Measurements from ENCODE around the gene CDK1.

DNA sequence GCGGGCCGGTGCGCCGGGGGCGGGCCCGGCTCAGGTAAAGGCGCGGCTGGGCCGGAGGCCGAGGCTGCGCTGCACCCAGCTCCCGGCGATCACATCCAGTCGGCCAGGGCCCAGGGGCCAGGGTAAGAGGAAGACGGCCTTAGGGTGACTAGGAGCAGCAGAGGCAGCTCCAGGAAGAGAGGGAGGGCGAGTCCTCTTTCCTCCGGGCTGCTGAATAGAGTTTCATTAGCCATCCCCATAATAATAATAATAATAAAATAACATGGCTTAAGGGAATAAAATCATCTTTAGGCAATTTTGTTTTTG, 44.8 kb upstream of the CDK1 start:
- TF ChIP-seq, protein P1, sequence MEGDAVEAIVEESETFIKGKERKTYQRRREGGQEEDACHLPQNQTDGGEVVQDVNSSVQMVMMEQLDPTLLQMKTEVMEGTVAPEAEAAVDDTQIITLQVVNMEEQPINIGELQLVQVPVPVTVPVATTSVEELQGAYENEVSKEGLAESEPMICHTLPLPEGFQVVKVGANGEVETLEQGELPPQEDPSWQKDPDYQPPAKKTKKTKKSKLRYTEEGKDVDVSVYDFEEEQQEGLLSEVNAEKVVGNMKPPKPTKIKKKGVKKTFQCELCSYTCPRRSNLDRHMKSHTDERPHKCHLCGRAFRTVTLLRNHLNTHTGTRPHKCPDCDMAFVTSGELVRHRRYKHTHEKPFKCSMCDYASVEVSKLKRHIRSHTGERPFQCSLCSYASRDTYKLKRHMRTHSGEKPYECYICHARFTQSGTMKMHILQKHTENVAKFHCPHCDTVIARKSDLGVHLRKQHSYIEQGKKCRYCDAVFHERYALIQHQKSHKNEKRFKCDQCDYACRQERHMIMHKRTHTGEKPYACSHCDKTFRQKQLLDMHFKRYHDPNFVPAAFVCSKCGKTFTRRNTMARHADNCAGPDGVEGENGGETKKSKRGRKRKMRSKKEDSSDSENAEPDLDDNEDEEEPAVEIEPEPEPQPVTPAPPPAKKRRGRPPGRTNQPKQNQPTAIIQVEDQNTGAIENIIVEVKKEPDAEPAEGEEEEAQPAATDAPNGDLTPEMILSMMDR (IDR thresholded peaks at IDR 0.05; ENCODE audit: low read length), result no peak
- TF ChIP-seq EZH2 (optimal IDR thresholded peaks at IDR 0.05; ENCODE audit: low read depth, low read length) (no peak), EZH2phosphoT487 (IDR thresholded peaks at IDR 0.05; ENCODE audit: low read length) (no peak)
